GM23338 (cell line): ENCODE measurements around the gene FAM43A. TPM values are rescaled to one million over a fixed set of nuclear protein-coding genes. Genes with fewer than 3 reads are reported as not detected.

Experiments
- ATAC-seq: fragments of 200-7000 bp; cut with Tn5 transposase; 3 replicates; pipeline ENCODE4 v1.9.1; 2020
- DNase-seq: peaks from one replicate; pipeline ENCODE4 v3.0.0-alpha.2; 2015; ENCODE audit warnings: low spot score
- H2AFZ ChIP-seq: fragments of 200-600 bp; sonication (generic); 2 replicates; pipeline ENCODE4 v1.8.0; 2016; ENCODE audit warnings: antibody characterized with exemption, mild to moderate bottlenecking, moderate library complexity
- H3F3A ChIP-seq: fragments of 200-600 bp; sonication (generic); replicated peaks from 2 replicates; pipeline ENCODE4 v1.8.0; 2017; ENCODE audit warnings: antibody characterized with exemption, mixed run types, low read depth
- H3K27ac ChIP-seq: fragments of 200-600 bp; sonication (generic); 2 replicates; pipeline ENCODE4 v1.6.1; 2016; ENCODE audit warnings: low read depth
- H3K27me3 ChIP-seq: fragments of 200-600 bp; sonication (generic); 2 replicates; pipeline ENCODE4 v1.8.0; 2016; ENCODE audit warnings: mild to moderate bottlenecking, mixed run types, moderate library complexity; ENCODE audit not compliant: insufficient read depth
- H3K36me3 ChIP-seq: fragments of 200-600 bp; sonication (generic); 2 replicates; pipeline ENCODE4 v1.8.0; 2016; ENCODE audit warnings: mild to moderate bottlenecking; ENCODE audit not compliant: insufficient read depth
- H3K4me1 ChIP-seq: fragments of 200-600 bp; sonication (generic); 2 replicates; pipeline ENCODE4 v1.8.0; 2016; ENCODE audit warnings: mild to moderate bottlenecking, moderate library complexity; ENCODE audit not compliant: insufficient read depth
- H3K4me2 ChIP-seq: fragments of 200-600 bp; sonication (generic); 2 replicates; pipeline ENCODE4 v1.7.1; 2017; ENCODE audit warnings: mixed run types
- H3K4me3 ChIP-seq: fragments of 200-600 bp; sonication (generic); 2 replicates; pipeline ENCODE4 v1.6.1; 2016; ENCODE audit warnings: mixed run types
- H3K79me2 ChIP-seq: fragments of 200-600 bp; sonication (generic); replicated peaks from 2 replicates; pipeline ENCODE4 v1.8.0; 2017; ENCODE audit warnings: mild to moderate bottlenecking; ENCODE audit not compliant: insufficient read depth
- H3K9me2 ChIP-seq: fragments of 200-600 bp; sonication (generic); 2 replicates; pipeline ENCODE4 v1.8.0; 2017; ENCODE audit not compliant: insufficient read depth
- H4K20me1 ChIP-seq: fragments of 200-600 bp; sonication (generic); replicated peaks from 2 replicates; pipeline ENCODE4 v1.8.0; 2017; ENCODE audit warnings: mild to moderate bottlenecking; ENCODE audit not compliant: insufficient read depth
- H3K27ac Mint-ChIP-seq: 2 replicates; pipeline ENCODE4 v1.8.0; 2020; ENCODE audit warnings: inconsistent platforms, mild to moderate bottlenecking, moderate library complexity, mixed read lengths
- H3K27me3 Mint-ChIP-seq: 3 replicates; pipeline ENCODE4 v1.8.0; 2022; ENCODE audit warnings: low read depth, mild to moderate bottlenecking, moderate library complexity, mixed read lengths, inconsistent platforms; ENCODE audit not compliant: insufficient read depth, poor library complexity
- H3K36me3 Mint-ChIP-seq: 3 replicates; pipeline ENCODE4 v1.8.0; 2021; ENCODE audit warnings: low read depth, mild to moderate bottlenecking, inconsistent platforms, moderate library complexity, mixed read lengths
- H3K4me1 Mint-ChIP-seq: 3 replicates; pipeline ENCODE4 v1.8.0; 2020; ENCODE audit warnings: mild to moderate bottlenecking, inconsistent platforms, mixed read lengths
- H3K4me3 Mint-ChIP-seq: 3 replicates; pipeline ENCODE4 v1.8.0; 2021; ENCODE audit warnings: moderate library complexity, mild to moderate bottlenecking, inconsistent platforms, mixed read lengths
- H3K9me3 Mint-ChIP-seq: 3 replicates; pipeline ENCODE4 v1.8.0; 2020; ENCODE audit warnings: moderate library complexity, mild to moderate bottlenecking, inconsistent platforms, mixed read lengths
- CREB1 ChIP-seq: fragments of 250-450 bp; sonication (Bioruptor Pico); IDR thresholded peaks from 2 replicates; pipeline ENCODE4 v1.5.0; 2020; ENCODE audit warnings: low read depth, mild to moderate bottlenecking, moderate library complexity
- CTCF ChIP-seq, 2 experiments: fragments of 200-600 bp in 1 of 2; sonication (generic) in 1 of 2; conservative IDR thresholded peaks; 2 replicates each; pipeline versions ENCODE4 v1.5.1 to v1.6.1; 2016 to 2017; ENCODE audit warnings: antibody characterized with exemption in 2 of 2, low read depth in 2 of 2, mild to moderate bottlenecking in 2 of 2, moderate library complexity in 1 of 2
- EZH2 ChIP-seq: fragments of 200-600 bp; sonication (generic); IDR thresholded peaks from one replicate; pipeline ENCODE4 v1.8.0; 2017; ENCODE audit warnings: antibody characterized with exemption, mild to moderate bottlenecking, low read depth; ENCODE audit not compliant: unreplicated experiment
- JUNB ChIP-seq: IDR thresholded peaks from one replicate; pipeline ENCODE4 v1.6.1; 2016; ENCODE audit warnings: antibody characterized with exemption; ENCODE audit not compliant: unreplicated experiment
- STAT1 ChIP-seq: IDR thresholded peaks from one replicate; pipeline ENCODE4 v1.6.1; 2016; ENCODE audit warnings: antibody characterized with exemption; ENCODE audit not compliant: unreplicated experiment
- ZNF114 ChIP-seq: fragments of 250-450 bp; sonication (Bioruptor Pico); IDR thresholded peaks from 2 replicates; pipeline ENCODE4 v1.5.0; 2020; ENCODE audit warnings: mild to moderate bottlenecking, moderate library complexity
- ZNF331 ChIP-seq: fragments of 250-450 bp; sonication (Bioruptor Pico); IDR thresholded peaks from 2 replicates; pipeline ENCODE4 v1.5.0; 2020; ENCODE audit warnings: low read depth, mild to moderate bottlenecking, moderate library complexity
- polyA plus RNA-seq: library from polyadenylated mRNA; unstranded; fragments of >200 nt; fragmentation: Nextera tagmentation; extraction: Ambion mirVana; gene quantifications from 2 replicates; pipeline ENCODE4 v1.2.1, GENCODE V29; 2016
- total RNA-seq: library from RNA; depleted of rRNA; stranded (reverse); fragments of >200 nt; shearing (Covaris generic); gene quantifications from 2 replicates; pipeline ENCODE4 v1.2.3, GENCODE V29; 2014
- TF ChIP-seq, protein P1 (sequence below): fragments of 250-450 bp; sonication (Bioruptor Pico); IDR thresholded peaks from 2 replicates; pipeline ENCODE4 v1.5.0; 2020; ENCODE audit warnings: mild to moderate bottlenecking, moderate library complexity

The FAM43A gene
- total and polyA plus RNA-seq, 2 experiments from 2014 or later = 2.4 to 6.4 TPM

DNA sequence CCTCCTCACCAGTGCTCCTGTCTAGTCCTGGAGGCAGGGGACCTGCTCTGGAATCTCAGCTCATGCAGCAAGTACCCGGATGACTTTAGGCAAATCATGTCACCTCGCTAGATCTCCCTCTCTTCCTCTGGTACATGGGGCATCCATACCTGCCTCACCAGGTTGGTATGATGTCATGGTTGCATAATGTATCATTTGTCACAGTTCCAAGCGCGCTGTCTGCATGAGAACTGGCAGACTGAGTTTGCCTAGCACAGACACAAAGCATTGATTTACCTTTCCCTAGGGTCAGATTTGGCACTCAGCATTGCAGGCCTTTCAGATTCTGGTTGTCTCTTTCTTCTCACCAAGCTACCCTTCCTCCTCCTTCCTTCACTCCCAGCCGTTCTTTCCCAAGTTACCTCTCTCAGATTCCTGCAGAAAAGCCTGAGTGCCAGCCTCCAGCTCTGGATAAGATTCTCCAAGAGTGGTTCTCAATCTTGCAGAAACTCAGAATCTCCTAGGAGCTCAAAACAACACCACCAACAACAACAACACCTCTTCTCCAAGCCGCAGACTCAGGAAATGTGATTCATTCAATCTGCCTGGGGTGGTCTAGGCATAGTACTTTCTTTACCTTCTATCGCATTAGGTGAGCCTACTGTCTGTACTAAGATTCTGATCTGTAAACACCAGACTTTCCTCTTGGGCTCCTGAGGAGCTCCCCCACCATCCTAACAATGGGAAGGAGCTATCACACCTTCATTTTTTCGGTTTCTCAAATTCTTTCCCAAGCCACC is 29.5 kb downstream of the FAM43A start:
- no peak overlapping the region for H3K4me3 Mint-ChIP-seq
- TF ChIP-seq JUNB (no peak), CREB1 (no peak), ZNF331 (CRISPR knock-in tag) (no peak)
- H3K4me1 ChIP-seq = no peaks in the 10 kb centered on the region
- no peaks in the 10 kb centered on the region for H3F3A ChIP-seq
- DNase-seq = no peak
- H3K27ac Mint-ChIP-seq = no peak overlapping the region
- no peaks in the 10 kb centered on the region for H3K36me3 Mint-ChIP-seq
- peaks cover 3% of the 10 kb centered on the region for H3K27me3 Mint-ChIP-seq
- H3K27ac ChIP-seq = no peak overlapping the region
- H3K27me3 ChIP-seq = no peaks in the 10 kb centered on the region
- no peak overlapping the region for H3K4me3 ChIP-seq
- no peaks in the 10 kb centered on the region for H4K20me1 ChIP-seq
- H2AFZ ChIP-seq = no peak overlapping the region
- ATAC-seq = no peak
- no peaks in the 10 kb centered on the region for H3K4me1 Mint-ChIP-seq
- H3K9me2 ChIP-seq = no peaks in the 10 kb centered on the region
- H3K9me3 Mint-ChIP-seq = no peaks in the 10 kb centered on the region
- H3K36me3 ChIP-seq = no peaks in the 10 kb centered on the region
- no peaks in the 10 kb centered on the region for H3K79me2 ChIP-seq
- H3K4me2 ChIP-seq = no peak overlapping the region

DNA sequence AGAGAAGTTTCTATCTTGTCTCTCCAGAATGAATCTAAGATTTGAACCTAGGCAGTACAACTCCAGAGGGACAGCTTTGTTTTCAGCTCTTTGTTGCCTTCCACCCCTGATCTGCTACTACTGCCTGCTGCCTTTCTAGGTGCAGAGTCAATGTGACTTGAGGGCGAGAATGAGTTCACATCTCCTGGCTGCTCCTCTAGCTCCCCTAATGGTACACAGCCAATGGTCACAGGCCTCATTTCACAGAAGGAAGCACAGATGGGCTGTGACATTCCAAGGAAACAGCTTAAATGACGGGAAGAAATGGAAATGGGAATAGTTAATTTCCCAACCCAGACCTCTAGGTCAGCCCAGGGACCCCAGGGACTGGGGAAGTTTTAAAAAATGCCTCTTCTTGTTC is 32.4 kb downstream of the FAM43A start:
- Histone ChIP-seq H3K4me1 (no peaks in the 10 kb centered on the region), H4K20me1 (no peaks in the 10 kb centered on the region), H3K79me2 (no peaks in the 10 kb centered on the region), H3K4me3 (no peak overlapping the region), H3K27me3 (no peaks in the 10 kb centered on the region), H3K27ac (no peak overlapping the region), H3K9me2 (no peaks in the 10 kb centered on the region; the same call in 1 of the 2 replicates), H3K36me3 (no peaks in the 10 kb centered on the region), H2AFZ (no peak overlapping the region), H3K4me2 (no peak overlapping the region), H3F3A (no peaks in the 10 kb centered on the region)
- DNase-seq (no peak), ATAC-seq (peak; percentile 36; the same call in 1 of the 3 replicates)
- peaks cover 3% of the 10 kb centered on the region for H3K27me3 Mint-ChIP-seq
- H3K36me3 Mint-ChIP-seq = no peaks in the 10 kb centered on the region
- no peaks in the 10 kb centered on the region for H3K9me3 Mint-ChIP-seq
- no peak overlapping the region for H3K27ac Mint-ChIP-seq
- H3K4me1 Mint-ChIP-seq = no peaks in the 10 kb centered on the region
- no peak for TF ChIP-seq ZNF114 (CRISPR knock-in tag)
- H3K4me3 Mint-ChIP-seq = no peak overlapping the region

DNA sequence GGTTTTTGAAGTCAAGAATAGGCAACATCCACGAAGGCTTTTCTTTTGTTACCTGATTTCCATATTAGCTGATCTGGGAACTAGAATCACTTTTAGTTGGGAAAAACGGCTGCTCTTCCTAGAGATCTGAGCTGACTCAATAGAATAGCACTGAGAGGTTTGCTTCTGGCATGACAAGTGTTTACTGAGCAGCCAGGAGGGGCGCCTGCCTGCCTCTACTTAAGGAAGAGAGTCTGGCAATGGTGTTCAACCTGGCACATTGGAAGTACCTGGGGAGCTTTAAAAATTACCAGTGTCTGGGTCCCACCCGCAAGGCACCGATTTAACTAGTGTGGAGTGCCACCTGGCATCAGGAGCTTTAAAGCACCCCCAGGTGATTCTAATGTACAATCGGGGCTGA is 34.4 kb downstream of the FAM43A start:
- Histone ChIP-seq H4K20me1 (no peaks in the 10 kb centered on the region), H3K4me3 (no peak overlapping the region), H3F3A (no peaks in the 10 kb centered on the region), H3K79me2 (no peaks in the 10 kb centered on the region), H3K27ac (no peak overlapping the region), H2AFZ (no peak overlapping the region), H3K9me2 (no peaks in the 10 kb centered on the region; the same call in 1 of the 2 replicates), H3K4me1 (no peaks in the 10 kb centered on the region), H3K4me2 (no peak overlapping the region), H3K27me3 (no peaks in the 10 kb centered on the region), H3K36me3 (no peaks in the 10 kb centered on the region)
- Mint-ChIP-seq H3K4me3 (no peak overlapping the region), H3K27ac (no peak overlapping the region), H3K9me3 (no peaks in the 10 kb centered on the region), H3K36me3 (no peaks in the 10 kb centered on the region), H3K4me1 (no peaks in the 10 kb centered on the region), H3K27me3 (peaks cover 7% of the 10 kb centered on the region)
- ATAC-seq (peak; percentile 52), DNase-seq (no peak)
- TF ChIP-seq, protein P1, sequence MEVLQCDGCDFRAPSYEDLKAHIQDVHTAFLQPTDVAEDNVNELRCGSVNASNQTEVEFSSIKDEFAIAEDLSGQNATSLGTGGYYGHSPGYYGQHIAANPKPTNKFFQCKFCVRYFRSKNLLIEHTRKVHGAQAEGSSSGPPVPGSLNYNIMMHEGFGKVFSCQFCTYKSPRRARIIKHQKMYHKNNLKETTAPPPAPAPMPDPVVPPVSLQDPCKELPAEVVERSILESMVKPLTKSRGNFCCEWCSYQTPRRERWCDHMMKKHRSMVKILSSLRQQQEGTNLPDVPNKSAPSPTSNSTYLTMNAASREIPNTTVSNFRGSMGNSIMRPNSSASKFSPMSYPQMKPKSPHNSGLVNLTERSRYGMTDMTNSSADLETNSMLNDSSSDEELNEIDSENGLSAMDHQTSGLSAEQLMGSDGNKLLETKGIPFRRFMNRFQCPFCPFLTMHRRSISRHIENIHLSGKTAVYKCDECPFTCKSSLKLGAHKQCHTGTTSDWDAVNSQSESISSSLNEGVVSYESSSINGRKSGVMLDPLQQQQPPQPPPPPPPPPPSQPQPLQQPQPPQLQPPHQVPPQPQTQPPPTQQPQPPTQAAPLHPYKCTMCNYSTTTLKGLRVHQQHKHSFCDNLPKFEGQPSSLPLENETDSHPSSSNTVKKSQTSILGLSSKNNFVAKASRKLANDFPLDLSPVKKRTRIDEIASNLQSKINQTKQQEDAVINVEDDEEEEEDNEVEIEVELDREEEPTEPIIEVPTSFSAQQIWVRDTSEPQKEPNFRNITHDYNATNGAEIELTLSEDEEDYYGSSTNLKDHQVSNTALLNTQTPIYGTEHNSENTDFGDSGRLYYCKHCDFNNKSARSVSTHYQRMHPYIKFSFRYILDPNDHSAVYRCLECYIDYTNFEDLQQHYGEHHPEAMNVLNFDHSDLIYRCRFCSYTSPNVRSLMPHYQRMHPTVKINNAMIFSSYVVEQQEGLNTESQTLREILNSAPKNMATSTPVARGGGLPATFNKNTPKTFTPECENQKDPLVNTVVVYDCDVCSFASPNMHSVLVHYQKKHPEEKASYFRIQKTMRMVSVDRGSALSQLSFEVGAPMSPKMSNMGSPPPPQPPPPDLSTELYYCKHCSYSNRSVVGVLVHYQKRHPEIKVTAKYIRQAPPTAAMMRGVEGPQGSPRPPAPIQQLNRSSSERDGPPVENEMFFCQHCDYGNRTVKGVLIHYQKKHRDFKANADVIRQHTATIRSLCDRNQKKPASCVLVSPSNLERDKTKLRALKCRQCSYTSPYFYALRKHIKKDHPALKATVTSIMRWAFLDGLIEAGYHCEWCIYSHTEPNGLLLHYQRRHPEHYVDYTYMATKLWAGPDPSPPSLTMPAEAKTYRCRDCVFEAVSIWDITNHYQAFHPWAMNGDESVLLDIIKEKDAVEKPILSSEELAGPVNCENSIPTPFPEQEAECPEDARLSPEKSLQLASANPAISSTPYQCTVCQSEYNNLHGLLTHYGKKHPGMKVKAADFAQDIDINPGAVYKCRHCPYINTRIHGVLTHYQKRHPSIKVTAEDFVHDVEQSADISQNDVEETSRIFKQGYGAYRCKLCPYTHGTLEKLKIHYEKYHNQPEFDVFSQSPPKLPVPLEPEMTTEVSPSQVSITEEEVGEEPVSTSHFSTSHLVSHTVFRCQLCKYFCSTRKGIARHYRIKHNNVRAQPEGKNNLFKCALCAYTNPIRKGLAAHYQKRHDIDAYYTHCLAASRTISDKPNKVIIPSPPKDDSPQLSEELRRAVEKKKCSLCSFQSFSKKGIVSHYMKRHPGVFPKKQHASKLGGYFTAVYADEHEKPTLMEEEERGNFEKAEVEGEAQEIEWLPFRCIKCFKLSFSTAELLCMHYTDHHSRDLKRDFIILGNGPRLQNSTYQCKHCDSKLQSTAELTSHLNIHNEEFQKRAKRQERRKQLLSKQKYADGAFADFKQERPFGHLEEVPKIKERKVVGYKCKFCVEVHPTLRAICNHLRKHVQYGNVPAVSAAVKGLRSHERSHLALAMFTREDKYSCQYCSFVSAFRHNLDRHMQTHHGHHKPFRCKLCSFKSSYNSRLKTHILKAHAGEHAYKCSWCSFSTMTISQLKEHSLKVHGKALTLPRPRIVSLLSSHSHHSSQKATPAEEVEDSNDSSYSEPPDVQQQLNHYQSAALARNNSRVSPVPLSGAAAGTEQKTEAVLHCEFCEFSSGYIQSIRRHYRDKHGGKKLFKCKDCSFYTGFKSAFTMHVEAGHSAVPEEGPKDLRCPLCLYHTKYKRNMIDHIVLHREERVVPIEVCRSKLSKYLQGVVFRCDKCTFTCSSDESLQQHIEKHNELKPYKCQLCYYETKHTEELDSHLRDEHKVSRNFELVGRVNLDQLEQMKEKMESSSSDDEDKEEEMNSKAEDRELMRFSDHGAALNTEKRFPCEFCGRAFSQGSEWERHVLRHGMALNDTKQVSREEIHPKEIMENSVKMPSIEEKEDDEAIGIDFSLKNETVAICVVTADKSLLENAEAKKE (CRISPR knock-in tag) = no peak
- peak; percentile 24 to 41 for TF ChIP-seq CTCF (conservative IDR thresholded peaks at IDR 0.05; ENCODE audit: low read depth in 2 of 2)
- TF ChIP-seq STAT1 = no peak
- TF ChIP-seq CREB1 = no peak
- TF ChIP-seq EZH2 = no peak
